ENCODE measurements around the gene NHLH1. TPM values are rescaled to one million over a fixed set of nuclear protein-coding genes. Genes with fewer than 3 reads are reported as not detected.

Gene NHLH1
- total RNA-seq, 2 donors from 2014 or later = 0.14 TPM; not detected in 1

DNA sequence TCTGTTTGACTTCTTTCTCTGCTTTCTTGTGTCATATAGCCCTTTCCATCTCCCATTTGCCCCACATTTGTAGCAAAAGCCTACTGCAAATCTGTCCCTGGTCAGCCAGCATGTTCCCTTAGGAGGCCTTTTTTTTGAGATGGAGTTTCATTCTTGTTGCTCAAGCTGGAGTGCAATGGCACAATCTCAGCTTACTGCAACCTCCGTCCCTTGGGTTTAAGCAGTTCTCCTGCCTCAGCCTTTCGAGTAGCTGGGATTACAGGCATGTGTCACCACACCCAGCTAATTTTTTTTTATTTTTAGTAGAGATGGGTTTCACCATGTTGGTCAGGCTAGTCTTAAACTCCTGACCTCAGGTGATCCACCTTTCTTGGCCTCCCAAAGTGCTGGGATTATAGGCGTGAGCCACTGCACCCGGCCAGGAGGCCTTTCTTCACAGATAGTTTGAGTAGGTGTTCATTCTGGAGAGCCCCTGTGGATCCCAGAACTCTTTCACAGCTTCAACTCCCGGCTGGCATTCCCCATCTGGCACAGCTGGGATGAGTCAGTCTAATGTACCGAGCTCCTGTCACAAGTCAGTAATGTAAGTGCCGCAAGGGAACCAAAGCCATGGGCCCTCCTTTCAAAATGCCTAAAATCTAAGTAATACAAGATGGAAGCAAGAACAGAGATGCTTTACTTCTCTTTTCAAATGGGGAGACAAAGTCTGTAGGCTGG lies 9.4 kb upstream of the NHLH1 start:
- no peak for DNase-seq (ENCODE audit: low spot score)
- TF ChIP-seq, protein P1, sequence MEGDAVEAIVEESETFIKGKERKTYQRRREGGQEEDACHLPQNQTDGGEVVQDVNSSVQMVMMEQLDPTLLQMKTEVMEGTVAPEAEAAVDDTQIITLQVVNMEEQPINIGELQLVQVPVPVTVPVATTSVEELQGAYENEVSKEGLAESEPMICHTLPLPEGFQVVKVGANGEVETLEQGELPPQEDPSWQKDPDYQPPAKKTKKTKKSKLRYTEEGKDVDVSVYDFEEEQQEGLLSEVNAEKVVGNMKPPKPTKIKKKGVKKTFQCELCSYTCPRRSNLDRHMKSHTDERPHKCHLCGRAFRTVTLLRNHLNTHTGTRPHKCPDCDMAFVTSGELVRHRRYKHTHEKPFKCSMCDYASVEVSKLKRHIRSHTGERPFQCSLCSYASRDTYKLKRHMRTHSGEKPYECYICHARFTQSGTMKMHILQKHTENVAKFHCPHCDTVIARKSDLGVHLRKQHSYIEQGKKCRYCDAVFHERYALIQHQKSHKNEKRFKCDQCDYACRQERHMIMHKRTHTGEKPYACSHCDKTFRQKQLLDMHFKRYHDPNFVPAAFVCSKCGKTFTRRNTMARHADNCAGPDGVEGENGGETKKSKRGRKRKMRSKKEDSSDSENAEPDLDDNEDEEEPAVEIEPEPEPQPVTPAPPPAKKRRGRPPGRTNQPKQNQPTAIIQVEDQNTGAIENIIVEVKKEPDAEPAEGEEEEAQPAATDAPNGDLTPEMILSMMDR (IDR thresholded peaks at IDR 0.05) = no peak
- no peaks in the 10 kb centered on the region for H3K9me3 ChIP-seq
- H3K4me3 ChIP-seq = no peak overlapping the region
- H3K27me3 ChIP-seq (replicated peaks; ENCODE audit: insufficient read depth) = no peaks in the 10 kb centered on the region
- H3K27ac ChIP-seq = no peak overlapping the region
- ATAC-seq (ENCODE audit: insufficient number of reproducible peaks, low FRiP score, low read depth) = no peak
- H3K36me3 ChIP-seq = peaks cover 45% of the 10 kb centered on the region
- H3K4me1 ChIP-seq (ENCODE audit: control insufficient read depth in 1 of 2, low read depth in 2 of 2) = no peaks in the 10 kb centered on the region

DNA sequence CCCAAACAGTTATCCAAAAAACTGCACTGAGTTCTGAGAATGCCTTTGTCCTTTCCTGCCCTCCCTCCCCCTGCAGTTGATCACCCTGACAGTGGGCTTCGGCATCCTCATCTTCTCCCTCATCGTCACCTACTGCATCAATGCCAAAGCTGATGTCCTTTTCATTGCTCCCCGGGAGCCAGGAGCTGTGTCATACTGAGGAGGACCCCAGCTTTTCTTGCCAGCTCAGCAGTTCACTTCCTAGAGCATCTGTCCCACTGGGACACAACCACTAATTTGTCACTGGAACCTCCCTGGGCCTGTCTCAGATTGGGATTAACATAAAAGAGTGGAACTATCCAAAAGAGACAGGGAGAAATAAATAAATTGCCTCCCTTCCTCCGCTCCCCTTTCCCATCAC lies 8.8 kb upstream of the NHLH1 start:
- DNase-seq (ENCODE audit: low spot score) = no peak
- H3K9me3 ChIP-seq = no peaks in the 10 kb centered on the region
- TF ChIP-seq, protein P1 (IDR thresholded peaks at IDR 0.05) = no peak
- ATAC-seq (ENCODE audit: insufficient number of reproducible peaks, low FRiP score, low read depth) = no peak
- H3K4me3 ChIP-seq = no peak overlapping the region
- H3K4me1 ChIP-seq (ENCODE audit: control insufficient read depth in 1 of 2, low read depth in 2 of 2) = no peaks in the 10 kb centered on the region
- H3K27me3 ChIP-seq (replicated peaks; ENCODE audit: insufficient read depth) = no peaks in the 10 kb centered on the region
- peaks cover 39% of the 10 kb centered on the region for H3K36me3 ChIP-seq
- no peak overlapping the region for H3K27ac ChIP-seq

DNA sequence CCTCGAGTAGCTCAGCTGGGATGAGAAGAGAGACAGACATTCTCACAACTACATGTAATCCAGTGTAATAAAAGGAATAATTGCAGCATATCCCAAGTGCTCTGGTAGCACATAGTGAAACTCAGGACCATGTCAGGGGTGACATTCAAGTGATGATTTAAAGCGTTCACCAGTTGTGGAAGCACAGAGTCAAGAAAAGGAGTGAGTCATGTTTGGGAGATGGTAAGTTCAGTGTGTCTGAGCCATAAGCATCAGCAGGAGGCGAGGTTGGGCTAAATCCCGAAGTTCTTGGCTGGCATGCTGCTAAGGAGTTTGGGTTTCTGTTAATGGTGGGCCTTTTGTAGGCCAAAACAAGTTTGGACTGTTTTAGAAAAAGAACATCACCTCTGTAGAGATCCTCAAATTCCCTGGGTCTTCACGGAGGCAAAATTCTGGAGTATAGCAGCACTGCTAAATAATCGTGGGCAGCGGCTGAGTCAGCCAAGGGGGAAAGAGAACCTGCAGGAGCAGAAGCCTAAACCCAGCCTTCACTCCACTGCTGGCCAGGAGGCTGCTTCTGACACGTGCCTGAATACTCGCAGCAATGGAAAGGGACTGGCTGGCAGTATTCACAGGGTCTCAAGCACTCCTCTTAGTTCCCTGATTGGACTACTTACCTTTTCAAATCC lies 7.2 kb upstream of the NHLH1 start:
- TF ChIP-seq, protein P1 (IDR thresholded peaks at IDR 0.05) = no peak
- Histone ChIP-seq H3K36me3 (peaks cover 22% of the 10 kb centered on the region), H3K4me1 (ENCODE audit: control insufficient read depth in 1 of 2, low read depth in 2 of 2) (no peaks in the 10 kb centered on the region), H3K27me3 (replicated peaks; ENCODE audit: insufficient read depth) (no peaks in the 10 kb centered on the region), H3K4me3 (no peak overlapping the region), H3K27ac (no peak overlapping the region), H3K9me3 (no peaks in the 10 kb centered on the region)
- ATAC-seq (ENCODE audit: insufficient number of reproducible peaks, low FRiP score, low read depth) = no peak
- DNase-seq (ENCODE audit: low spot score) = no peak

DNA sequence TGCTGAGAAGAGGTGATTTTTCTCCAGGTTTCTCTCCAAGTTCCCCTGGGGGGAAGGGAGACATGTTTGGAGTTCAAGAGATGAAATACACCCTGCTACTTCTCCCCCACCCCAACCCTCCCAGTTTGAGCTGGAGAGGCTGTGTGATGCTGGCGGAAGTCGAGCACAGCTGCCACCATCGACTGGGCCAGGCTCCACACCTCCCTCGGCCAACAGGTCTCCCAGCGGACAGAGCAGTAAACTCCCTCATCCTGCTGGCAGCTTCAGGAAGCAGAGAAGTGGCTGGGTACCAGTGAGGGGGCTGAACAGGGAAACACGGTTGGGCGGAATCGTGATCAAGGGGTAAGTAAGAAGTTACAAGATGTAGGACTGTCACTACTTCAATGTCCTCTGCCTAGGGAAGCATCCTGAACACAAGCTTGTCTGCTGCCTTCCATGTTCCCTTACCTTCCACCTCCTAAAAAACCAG lies 6.6 kb upstream of the NHLH1 start:
- H3K27ac ChIP-seq = no peak overlapping the region
- no peak overlapping the region for H3K4me3 ChIP-seq
- no peaks in the 10 kb centered on the region for H3K9me3 ChIP-seq
- TF ChIP-seq, protein P1 (IDR thresholded peaks at IDR 0.05) = no peak
- peaks cover 17% of the 10 kb centered on the region for H3K36me3 ChIP-seq
- H3K27me3 ChIP-seq (replicated peaks; ENCODE audit: insufficient read depth) = no peaks in the 10 kb centered on the region
- ATAC-seq (ENCODE audit: insufficient number of reproducible peaks, low FRiP score, low read depth) (no peak), DNase-seq (ENCODE audit: low spot score) (no peak)
- H3K4me1 ChIP-seq (ENCODE audit: control insufficient read depth in 1 of 2, low read depth in 2 of 2) = no peaks in the 10 kb centered on the region

DNA sequence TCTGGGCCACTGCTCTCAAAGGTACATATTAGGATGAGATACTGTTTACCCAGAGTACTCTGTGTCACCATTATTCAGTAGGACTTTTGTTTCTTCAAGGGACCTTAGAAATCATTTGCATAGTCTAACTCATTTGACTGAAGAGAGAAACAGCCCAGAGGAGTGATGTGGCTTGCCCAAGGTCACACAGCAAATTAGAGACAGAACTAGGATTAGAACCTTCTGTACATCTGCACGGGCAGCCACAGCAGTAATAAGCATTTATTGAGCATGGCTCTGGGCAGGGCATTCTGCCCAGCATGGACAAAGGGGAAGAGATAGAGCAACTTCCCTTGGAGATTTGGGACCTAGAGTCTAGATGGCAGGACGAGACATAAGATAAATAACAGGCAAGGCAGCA lies 5.7 kb upstream of the NHLH1 start:
- TF ChIP-seq, protein P1 (IDR thresholded peaks at IDR 0.05) = no peak
- Histone ChIP-seq H3K27ac (no peak overlapping the region), H3K4me3 (no peak overlapping the region), H3K36me3 (peaks cover 8% of the 10 kb centered on the region), H3K27me3 (replicated peaks; ENCODE audit: insufficient read depth) (no peaks in the 10 kb centered on the region), H3K4me1 (ENCODE audit: control insufficient read depth in 1 of 2, low read depth in 2 of 2) (no peaks in the 10 kb centered on the region), H3K9me3 (no peaks in the 10 kb centered on the region)
- DNase-seq (ENCODE audit: low spot score) (no peak), ATAC-seq (ENCODE audit: insufficient number of reproducible peaks, low FRiP score, low read depth) (no peak)
